HG03045 (cell line): Measurements from ENCODE around the gene WDR19.
"Not testable (repeated sequence)": the region's sequence is repeated elsewhere in the genome, so short reads cannot be mapped to it uniquely, and the experiment has no call there.

Experiments used
- ATAC-seq: cut with Tn5 transposase; IDR thresholded peaks from one replicate; pipeline ENCODE4 v1.9.1; 2021; ENCODE audit warnings: mild to moderate bottlenecking, moderate library complexity; ENCODE audit not compliant: unreplicated experiment

The WDR19 gene

DNA sequence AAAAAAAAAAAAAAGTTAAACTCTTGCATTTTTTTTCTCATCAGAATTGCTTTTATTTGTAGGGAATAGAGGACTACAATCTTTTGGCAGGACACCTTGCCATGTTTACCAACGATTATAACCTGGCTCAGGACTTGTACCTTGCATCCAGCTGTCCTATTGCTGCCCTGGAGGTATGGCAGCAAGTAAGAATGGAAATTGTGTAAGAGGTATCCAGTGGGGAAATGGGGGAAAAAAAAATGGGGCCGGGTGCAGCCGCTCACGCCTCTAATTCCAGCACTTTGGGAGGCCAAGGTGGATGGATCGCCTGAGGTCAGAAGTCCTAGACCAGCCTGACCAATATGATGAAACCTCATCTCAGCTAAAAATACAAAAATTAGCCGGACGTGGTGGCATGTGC is 49.8 kb downstream of the WDR19 start:
- no peak for ATAC-seq

GRCh38 chr4:39233114-39233513 is 50.8 kb downstream of the WDR19 start:
- ATAC-seq = no peak

DNA sequence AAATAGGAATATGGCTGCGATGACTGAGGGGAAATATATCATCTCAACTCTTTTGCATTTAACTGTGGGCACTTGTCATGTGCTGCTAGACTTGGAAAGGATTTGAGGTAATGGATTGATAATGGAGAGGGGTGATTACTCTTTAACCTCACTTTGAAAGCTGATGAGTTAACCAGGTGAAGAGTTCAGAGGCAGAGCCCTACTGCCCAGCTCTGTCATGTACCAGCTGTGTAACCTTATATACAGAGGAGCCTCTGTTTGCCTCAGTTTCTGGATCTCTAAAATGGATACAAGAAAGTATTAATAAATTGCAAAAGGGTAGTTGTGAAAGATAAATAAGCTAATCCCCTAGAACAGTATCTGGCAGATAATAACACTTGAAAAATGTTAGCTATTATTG is 51.5 kb downstream of the WDR19 start:
- no peak for ATAC-seq

DNA sequence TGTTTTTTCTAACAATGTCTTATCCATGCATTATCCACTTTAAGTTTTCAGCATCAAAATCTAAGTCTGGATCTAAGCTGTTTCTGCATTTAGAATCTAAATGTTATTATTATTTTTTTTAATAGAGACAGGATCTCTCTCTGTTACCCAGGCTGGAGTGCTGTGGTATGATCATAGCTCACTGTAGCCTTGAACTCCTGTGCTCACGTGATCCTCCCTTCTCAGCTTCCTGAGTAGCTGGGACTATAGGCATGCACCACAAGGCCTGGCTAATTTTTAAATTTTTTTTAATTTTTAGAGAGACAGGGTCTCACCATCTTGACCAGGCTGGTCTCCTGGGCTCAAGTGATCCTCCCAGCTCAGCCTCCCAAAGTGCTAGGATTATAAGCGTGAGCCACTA is 52.7 kb downstream of the WDR19 start:
- no peak for ATAC-seq

- no peak for ATAC-seq
Measured at GRCh38 chr4:39235696-39236095, 53.4 kb downstream of the WDR19 start.

- no peak for ATAC-seq
Measured at GRCh38 chr4:39237179-39237578, 54.9 kb downstream of the WDR19 start.

- ATAC-seq = no peak
Measured at GRCh38 chr4:39243462-39243861, 61.1 kb downstream of the WDR19 start.

DNA sequence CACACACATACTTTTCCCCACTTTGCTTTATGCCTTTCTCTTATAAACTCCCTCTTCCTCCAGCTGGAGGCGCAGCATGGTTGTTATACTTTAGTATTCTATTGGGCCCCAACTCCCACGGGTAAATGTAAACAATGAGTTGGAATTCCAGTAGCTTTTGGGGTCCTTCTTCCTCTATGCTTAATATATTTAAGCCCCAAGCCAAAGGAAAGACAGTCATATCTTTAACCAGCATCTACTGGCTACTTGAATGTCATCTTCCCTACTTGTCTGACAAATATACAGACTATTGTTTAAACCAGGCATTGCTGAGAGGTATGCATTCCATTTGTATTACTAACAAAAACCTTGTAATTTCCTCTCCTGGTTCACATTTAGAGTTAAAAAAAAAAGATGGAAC is 72.9 kb downstream of the WDR19 start:
- ATAC-seq = no peak

DNA sequence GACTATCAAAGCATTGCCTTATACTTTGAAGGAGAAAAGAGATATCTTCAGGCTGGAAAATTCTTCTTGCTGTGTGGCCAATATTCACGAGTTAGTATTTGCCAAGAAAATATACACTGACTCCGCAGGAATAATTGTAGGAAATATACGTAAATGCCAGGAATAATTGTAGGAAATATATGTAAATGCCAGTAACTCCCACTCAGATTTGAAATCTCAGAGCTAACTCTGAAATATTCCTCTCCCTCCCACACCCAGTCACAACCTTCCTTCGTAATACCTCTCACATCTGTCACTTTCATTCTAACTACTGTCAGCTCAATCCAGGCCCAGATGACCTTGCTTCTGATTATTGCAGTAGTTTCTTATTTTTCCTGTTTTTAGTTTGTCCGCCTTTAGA is 73.5 kb downstream of the WDR19 start:
- ATAC-seq = no peak

DNA sequence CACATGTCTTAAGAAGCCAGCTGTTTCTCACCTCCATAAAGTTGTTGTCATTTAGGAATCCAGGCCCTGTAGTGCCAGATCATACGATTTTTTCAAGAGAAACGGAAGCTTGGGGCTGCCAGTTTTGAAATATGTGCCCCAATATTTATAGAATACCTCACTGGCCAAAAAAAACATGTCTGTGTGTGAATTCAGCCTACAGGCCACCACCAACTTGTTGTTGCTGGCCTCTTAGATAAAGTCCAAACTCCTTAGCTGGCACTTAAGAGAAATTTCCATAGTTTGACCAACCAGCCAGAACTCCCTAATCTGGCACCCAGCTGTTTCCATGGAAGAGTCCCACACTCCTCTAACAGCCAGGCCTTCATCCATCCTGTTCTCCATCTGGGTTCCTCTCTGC is 74.1 kb downstream of the WDR19 start:
- no peak for ATAC-seq

DNA sequence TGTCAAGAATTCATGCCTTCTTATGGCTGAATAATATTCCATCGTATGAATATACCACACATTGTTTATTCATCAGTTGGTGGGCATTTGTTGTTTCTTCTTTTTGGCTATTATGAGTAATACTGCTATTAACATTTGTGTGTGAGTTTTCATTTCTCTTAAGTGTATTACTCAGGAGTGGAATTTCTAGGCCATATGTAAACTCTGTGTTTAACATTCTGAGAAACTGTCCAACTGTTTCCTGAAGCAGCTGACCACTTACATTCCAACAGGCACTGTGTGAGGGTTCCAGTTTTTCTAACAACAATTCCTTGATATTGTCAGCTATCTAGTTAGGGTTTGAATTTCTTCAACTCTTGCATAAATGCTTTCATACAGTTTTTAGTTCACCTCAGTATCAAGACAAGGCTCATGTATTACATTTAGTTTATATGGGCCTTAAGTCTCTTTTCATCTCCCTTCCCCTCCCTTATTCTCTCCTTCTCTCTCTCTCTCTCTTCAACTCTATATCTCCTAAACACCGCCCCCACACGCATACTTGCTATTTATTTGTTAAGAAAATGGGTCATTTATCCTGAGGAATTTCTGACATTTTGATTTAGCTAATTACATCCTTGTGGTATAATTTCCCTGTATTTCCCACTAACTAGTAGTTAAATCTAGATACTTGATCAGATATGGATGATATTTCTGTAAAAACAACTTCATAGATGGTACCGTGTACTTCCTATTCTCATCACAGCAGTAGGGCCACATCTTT is 77.4 kb downstream of the WDR19 start:
- no peak for ATAC-seq

GRCh38 chr4:39263895-39264294 is 81.6 kb downstream of the WDR19 start:
- no peak for ATAC-seq

GRCh38 chr4:39274503-39274902 is 92.2 kb downstream of the WDR19 start:
- ATAC-seq = no peak

- not testable (repeated sequence) for ATAC-seq
Measured at GRCh38 chr4:39277661-39278060, 95.3 kb downstream of the WDR19 start.

- no peak for ATAC-seq
Measured at GRCh38 chr4:39278476-39278875, 96.1 kb downstream of the WDR19 start.

GRCh38 chr4:39279416-39279815 is 97.1 kb downstream of the WDR19 start:
- ATAC-seq = no peak

- no peak for ATAC-seq
Measured at GRCh38 chr4:39280770-39281169, 98.4 kb downstream of the WDR19 start.

GRCh38 chr4:39285111-39285795 is 102.9 kb downstream of the WDR19 start:
- no peak for ATAC-seq

- no peak for ATAC-seq
Measured at GRCh38 chr4:39285853-39286252, 103.5 kb downstream of the WDR19 start.

- no peak for ATAC-seq
Measured at GRCh38 chr4:39286263-39286662, 103.9 kb downstream of the WDR19 start.

- ATAC-seq = no peak
Measured at GRCh38 chr4:39287223-39287622, 104.9 kb downstream of the WDR19 start.

GRCh38 chr4:39291686-39292085 is 109.4 kb downstream of the WDR19 start:
- ATAC-seq = no peak

- ATAC-seq = not testable (repeated sequence)
Measured at GRCh38 chr4:39292433-39292832, 110.1 kb downstream of the WDR19 start.
